GM23338 (cell line): ENCODE results near the gene LUZP2. TPM values are rescaled to one million over a fixed set of nuclear protein-coding genes. Genes with fewer than 3 reads are reported as not detected.

Experiments
- ATAC-seq: fragments of 200-7000 bp; cut with Tn5 transposase; 3 replicates; pipeline ENCODE4 v1.9.1; 2020
- DNase-seq: peaks from one replicate; pipeline ENCODE4 v3.0.0-alpha.2; 2015; ENCODE audit warnings: low spot score
- H2AFZ ChIP-seq: fragments of 200-600 bp; sonication (generic); 2 replicates; pipeline ENCODE4 v1.8.0; 2016; ENCODE audit warnings: antibody characterized with exemption, mild to moderate bottlenecking, moderate library complexity
- H3F3A ChIP-seq: fragments of 200-600 bp; sonication (generic); replicated peaks from 2 replicates; pipeline ENCODE4 v1.8.0; 2017; ENCODE audit warnings: antibody characterized with exemption, mixed run types, low read depth
- H3K27ac ChIP-seq: fragments of 200-600 bp; sonication (generic); 2 replicates; pipeline ENCODE4 v1.6.1; 2016; ENCODE audit warnings: low read depth
- H3K27me3 ChIP-seq: fragments of 200-600 bp; sonication (generic); 2 replicates; pipeline ENCODE4 v1.8.0; 2016; ENCODE audit warnings: mild to moderate bottlenecking, mixed run types, moderate library complexity; ENCODE audit not compliant: insufficient read depth
- H3K36me3 ChIP-seq: fragments of 200-600 bp; sonication (generic); 2 replicates; pipeline ENCODE4 v1.8.0; 2016; ENCODE audit warnings: mild to moderate bottlenecking; ENCODE audit not compliant: insufficient read depth
- H3K4me1 ChIP-seq: fragments of 200-600 bp; sonication (generic); 2 replicates; pipeline ENCODE4 v1.8.0; 2016; ENCODE audit warnings: mild to moderate bottlenecking, moderate library complexity; ENCODE audit not compliant: insufficient read depth
- H3K4me2 ChIP-seq: fragments of 200-600 bp; sonication (generic); 2 replicates; pipeline ENCODE4 v1.7.1; 2017; ENCODE audit warnings: mixed run types
- H3K4me3 ChIP-seq: fragments of 200-600 bp; sonication (generic); 2 replicates; pipeline ENCODE4 v1.6.1; 2016; ENCODE audit warnings: mixed run types
- H3K79me2 ChIP-seq: fragments of 200-600 bp; sonication (generic); replicated peaks from 2 replicates; pipeline ENCODE4 v1.8.0; 2017; ENCODE audit warnings: mild to moderate bottlenecking; ENCODE audit not compliant: insufficient read depth
- H3K9me2 ChIP-seq: fragments of 200-600 bp; sonication (generic); 2 replicates; pipeline ENCODE4 v1.8.0; 2017; ENCODE audit not compliant: insufficient read depth
- H4K20me1 ChIP-seq: fragments of 200-600 bp; sonication (generic); replicated peaks from 2 replicates; pipeline ENCODE4 v1.8.0; 2017; ENCODE audit warnings: mild to moderate bottlenecking; ENCODE audit not compliant: insufficient read depth
- H3K27ac Mint-ChIP-seq: 2 replicates; pipeline ENCODE4 v1.8.0; 2020; ENCODE audit warnings: inconsistent platforms, mild to moderate bottlenecking, moderate library complexity, mixed read lengths
- H3K27me3 Mint-ChIP-seq: 3 replicates; pipeline ENCODE4 v1.8.0; 2022; ENCODE audit warnings: low read depth, mild to moderate bottlenecking, moderate library complexity, mixed read lengths, inconsistent platforms; ENCODE audit not compliant: insufficient read depth, poor library complexity
- H3K36me3 Mint-ChIP-seq: 3 replicates; pipeline ENCODE4 v1.8.0; 2021; ENCODE audit warnings: low read depth, mild to moderate bottlenecking, inconsistent platforms, moderate library complexity, mixed read lengths
- H3K4me1 Mint-ChIP-seq: 3 replicates; pipeline ENCODE4 v1.8.0; 2020; ENCODE audit warnings: mild to moderate bottlenecking, inconsistent platforms, mixed read lengths
- H3K4me3 Mint-ChIP-seq: 3 replicates; pipeline ENCODE4 v1.8.0; 2021; ENCODE audit warnings: moderate library complexity, mild to moderate bottlenecking, inconsistent platforms, mixed read lengths
- H3K9me3 Mint-ChIP-seq: 3 replicates; pipeline ENCODE4 v1.8.0; 2020; ENCODE audit warnings: moderate library complexity, mild to moderate bottlenecking, inconsistent platforms, mixed read lengths
- CTCF ChIP-seq, 2 experiments: fragments of 200-600 bp in 1 of 2; sonication (generic) in 1 of 2; conservative IDR thresholded peaks; 2 replicates each; pipeline versions ENCODE4 v1.5.1 to v1.6.1; 2016 to 2017; ENCODE audit warnings: antibody characterized with exemption in 2 of 2, low read depth in 2 of 2, mild to moderate bottlenecking in 2 of 2, moderate library complexity in 1 of 2
- JUNB ChIP-seq: IDR thresholded peaks from one replicate; pipeline ENCODE4 v1.6.1; 2016; ENCODE audit warnings: antibody characterized with exemption; ENCODE audit not compliant: unreplicated experiment
- STAT1 ChIP-seq: IDR thresholded peaks from one replicate; pipeline ENCODE4 v1.6.1; 2016; ENCODE audit warnings: antibody characterized with exemption; ENCODE audit not compliant: unreplicated experiment
- ZNF114 ChIP-seq: fragments of 250-450 bp; sonication (Bioruptor Pico); IDR thresholded peaks from 2 replicates; pipeline ENCODE4 v1.5.0; 2020; ENCODE audit warnings: mild to moderate bottlenecking, moderate library complexity
- ZNF331 ChIP-seq: fragments of 250-450 bp; sonication (Bioruptor Pico); IDR thresholded peaks from 2 replicates; pipeline ENCODE4 v1.5.0; 2020; ENCODE audit warnings: low read depth, mild to moderate bottlenecking, moderate library complexity
- ZNF462 ChIP-seq: fragments of 250-450 bp; sonication (Bioruptor Pico); IDR thresholded peaks from 2 replicates; pipeline ENCODE4 v1.5.0; 2020; ENCODE audit warnings: mild to moderate bottlenecking, moderate library complexity
- polyA plus RNA-seq: library from polyadenylated mRNA; unstranded; fragments of >200 nt; fragmentation: Nextera tagmentation; extraction: Ambion mirVana; gene quantifications from 2 replicates; pipeline ENCODE4 v1.2.1, GENCODE V29; 2016
- total RNA-seq: library from RNA; depleted of rRNA; stranded (reverse); fragments of >200 nt; shearing (Covaris generic); gene quantifications from 2 replicates; pipeline ENCODE4 v1.2.3, GENCODE V29; 2014
- TF ChIP-seq, protein P1 (sequence below): IDR thresholded peaks from one replicate; pipeline ENCODE4 v1.6.1; 2018; ENCODE audit warnings: antibody characterized with exemption; ENCODE audit not compliant: unreplicated experiment

LUZP2 gene
- total and polyA plus RNA-seq, 2 experiments from 2014 or later, result 2.0 to 9.2 TPM

GRCh38 chr11:24515632-24516031 is 18.8 kb downstream of the LUZP2 start:
- Histone ChIP-seq H3K4me1 (peaks cover 20% of the 10 kb centered on the region), H4K20me1 (no peaks in the 10 kb centered on the region), H3K27me3 (no peaks in the 10 kb centered on the region), H3F3A (no peaks in the 10 kb centered on the region), H3K9me2 (no peaks in the 10 kb centered on the region), H3K27ac (no peak overlapping the region), H3K36me3 (no peaks in the 10 kb centered on the region), H2AFZ (no peak overlapping the region), H3K79me2 (no peaks in the 10 kb centered on the region), H3K4me2 (no peak overlapping the region), H3K4me3 (no peak overlapping the region)
- no peaks in the 10 kb centered on the region for H3K27me3 Mint-ChIP-seq
- no peaks in the 10 kb centered on the region for H3K36me3 Mint-ChIP-seq
- no peaks in the 10 kb centered on the region for H3K9me3 Mint-ChIP-seq
- no peak overlapping the region for H3K4me3 Mint-ChIP-seq
- ATAC-seq (peak; percentile 84), DNase-seq (peak; percentile 46)
- no peak overlapping the region for H3K27ac Mint-ChIP-seq
- H3K4me1 Mint-ChIP-seq, result peaks cover 21% of the 10 kb centered on the region
- TF ChIP-seq, protein P1, sequence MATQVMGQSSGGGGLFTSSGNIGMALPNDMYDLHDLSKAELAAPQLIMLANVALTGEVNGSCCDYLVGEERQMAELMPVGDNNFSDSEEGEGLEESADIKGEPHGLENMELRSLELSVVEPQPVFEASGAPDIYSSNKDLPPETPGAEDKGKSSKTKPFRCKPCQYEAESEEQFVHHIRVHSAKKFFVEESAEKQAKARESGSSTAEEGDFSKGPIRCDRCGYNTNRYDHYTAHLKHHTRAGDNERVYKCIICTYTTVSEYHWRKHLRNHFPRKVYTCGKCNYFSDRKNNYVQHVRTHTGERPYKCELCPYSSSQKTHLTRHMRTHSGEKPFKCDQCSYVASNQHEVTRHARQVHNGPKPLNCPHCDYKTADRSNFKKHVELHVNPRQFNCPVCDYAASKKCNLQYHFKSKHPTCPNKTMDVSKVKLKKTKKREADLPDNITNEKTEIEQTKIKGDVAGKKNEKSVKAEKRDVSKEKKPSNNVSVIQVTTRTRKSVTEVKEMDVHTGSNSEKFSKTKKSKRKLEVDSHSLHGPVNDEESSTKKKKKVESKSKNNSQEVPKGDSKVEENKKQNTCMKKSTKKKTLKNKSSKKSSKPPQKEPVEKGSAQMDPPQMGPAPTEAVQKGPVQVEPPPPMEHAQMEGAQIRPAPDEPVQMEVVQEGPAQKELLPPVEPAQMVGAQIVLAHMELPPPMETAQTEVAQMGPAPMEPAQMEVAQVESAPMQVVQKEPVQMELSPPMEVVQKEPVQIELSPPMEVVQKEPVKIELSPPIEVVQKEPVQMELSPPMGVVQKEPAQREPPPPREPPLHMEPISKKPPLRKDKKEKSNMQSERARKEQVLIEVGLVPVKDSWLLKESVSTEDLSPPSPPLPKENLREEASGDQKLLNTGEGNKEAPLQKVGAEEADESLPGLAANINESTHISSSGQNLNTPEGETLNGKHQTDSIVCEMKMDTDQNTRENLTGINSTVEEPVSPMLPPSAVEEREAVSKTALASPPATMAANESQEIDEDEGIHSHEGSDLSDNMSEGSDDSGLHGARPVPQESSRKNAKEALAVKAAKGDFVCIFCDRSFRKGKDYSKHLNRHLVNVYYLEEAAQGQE, result no peak
- TF ChIP-seq ZNF331 (no peak), ZNF114 (CRISPR knock-in tag) (no peak), ZNF462 (CRISPR knock-in tag) (no peak), JUNB (no peak), CTCF (conservative IDR thresholded peaks at IDR 0.05; ENCODE audit: low read depth in 2 of 2) (peak; percentile 28 to 48), STAT1 (no peak)
